GOT3 (cell line): ENCODE results near the gene TMEM125.

Source experiments
- DNase-seq: peaks from one replicate; lab custom pipeline; 2025; ENCODE audit warnings: mixed read lengths; lab: John Stamatoyannopoulos, UW

Gene TMEM125

GRCh38 chr1:43293896-43294760 is 24.3 kb downstream of the TMEM125 start:
- DNase-seq = no peak

GRCh38 chr1:43294761-43295160 is 25.0 kb downstream of the TMEM125 start:
- DNase-seq = no peak

GRCh38 chr1:43296207-43296606 is 26.4 kb downstream of the TMEM125 start:
- no peak for DNase-seq

GRCh38 chr1:43298055-43298454 is 28.3 kb downstream of the TMEM125 start:
- no peak for DNase-seq

- DNase-seq = no peak
Observed at GRCh38 chr1:43299101-43299500, 29.3 kb downstream of the TMEM125 start.

GRCh38 chr1:43300378-43301094 is 30.8 kb downstream of the TMEM125 start, which contains the start of gene TIE1:
Gene TIE1, plus strand, starts transcription at chr1:43300982. Its CDS starts 90 bp downstream, at chr1:43301072.
- DNase-seq = no peak

GRCh38 chr1:43302201-43302600 is 32.4 kb downstream of the TMEM125 start:
- DNase-seq = no peak

- DNase-seq = no peak
Observed at GRCh38 chr1:43302721-43303470, 33.1 kb downstream of the TMEM125 start.

GRCh38 chr1:43303471-43304313 is 33.9 kb downstream of the TMEM125 start:
- DNase-seq = no peak

GRCh38 chr1:43304314-43304681 is 34.5 kb downstream of the TMEM125 start:
- no peak for DNase-seq

- no peak for DNase-seq
Observed at GRCh38 chr1:43304771-43305300, 35.1 kb downstream of the TMEM125 start.

GRCh38 chr1:43305461-43305860 is 35.7 kb downstream of the TMEM125 start:
- no peak for DNase-seq

- no peak for DNase-seq
Observed at GRCh38 chr1:43305926-43306687, 36.3 kb downstream of the TMEM125 start.

- DNase-seq = no peak
Observed at GRCh38 chr1:43306688-43307457, 37.1 kb downstream of the TMEM125 start.

GRCh38 chr1:43307458-43308158 is 37.8 kb downstream of the TMEM125 start:
- no peak for DNase-seq

- DNase-seq = no peak
Observed at GRCh38 chr1:43308635-43309404, 39.0 kb downstream of the TMEM125 start.

- DNase-seq = no peak
Observed at GRCh38 chr1:43309405-43310025, 39.7 kb downstream of the TMEM125 start.

- DNase-seq = no peak
Observed at GRCh38 chr1:43311521-43311920, 41.7 kb downstream of the TMEM125 start.
